NCI-H774 (cell line): ENCODE results near the gene SPSB3.
A peak's percentile ranks its signal among the peaks of the same experiment; 100 is the strongest.

Experiments
- DNase-seq: peaks from one replicate; lab custom pipeline; 2025; lab: John Stamatoyannopoulos, UW

SPSB3 gene

DNA sequence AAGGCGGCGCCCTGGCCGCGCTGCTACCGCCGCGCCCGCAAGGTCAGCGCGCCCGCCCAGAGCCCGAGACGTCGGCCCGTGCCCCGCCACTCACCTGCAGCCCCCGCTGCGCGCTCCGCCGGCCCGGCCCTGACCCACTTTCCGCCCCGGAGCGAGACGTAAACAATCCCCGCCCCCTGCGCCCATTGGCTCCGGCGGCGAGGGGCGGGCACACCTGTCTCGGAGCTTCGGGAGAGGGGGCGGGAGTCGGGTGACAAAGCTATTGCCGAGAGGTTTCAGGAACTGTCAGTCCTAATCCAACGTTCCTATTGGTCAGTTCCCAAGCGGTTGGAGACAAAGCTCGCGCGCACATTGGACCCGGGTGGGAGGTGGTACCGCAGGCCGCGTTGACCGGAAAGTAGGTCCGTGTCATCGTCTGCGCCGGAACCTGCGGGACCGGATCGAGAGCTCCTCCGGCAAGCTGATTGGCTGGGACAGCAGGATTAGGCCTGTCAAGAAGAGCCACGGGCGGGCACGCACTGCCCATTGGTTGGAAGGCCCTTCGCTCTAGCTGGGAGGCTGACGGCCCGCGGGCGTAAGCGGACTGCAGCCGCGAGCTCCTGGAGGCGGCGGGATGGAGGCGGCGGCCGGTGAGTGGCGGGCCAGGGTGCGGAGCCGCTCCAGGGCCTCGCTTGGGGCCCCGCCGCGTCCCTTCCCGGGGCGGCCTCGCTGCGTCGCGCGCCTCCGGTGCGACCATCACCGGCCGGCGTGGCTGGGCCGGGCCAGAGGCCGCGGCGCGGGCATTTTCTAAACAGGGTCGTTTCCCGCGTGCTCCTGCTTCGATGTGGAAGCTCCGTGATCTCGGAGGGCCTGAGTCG, at the start of gene SPSB3, which contains the start of gene NUBP2:
Gene SPSB3, minus strand, starts transcription at position 164 of the 857 bp plus-strand sequence. CDS start 1,088 bp downstream, outside the sequence.
Gene NUBP2, plus strand, starts transcription at position 553 of the 857 bp plus-strand sequence. Its CDS starts 61 bp downstream, at position 614.
- DNase-seq = peak; percentile 94

DNA sequence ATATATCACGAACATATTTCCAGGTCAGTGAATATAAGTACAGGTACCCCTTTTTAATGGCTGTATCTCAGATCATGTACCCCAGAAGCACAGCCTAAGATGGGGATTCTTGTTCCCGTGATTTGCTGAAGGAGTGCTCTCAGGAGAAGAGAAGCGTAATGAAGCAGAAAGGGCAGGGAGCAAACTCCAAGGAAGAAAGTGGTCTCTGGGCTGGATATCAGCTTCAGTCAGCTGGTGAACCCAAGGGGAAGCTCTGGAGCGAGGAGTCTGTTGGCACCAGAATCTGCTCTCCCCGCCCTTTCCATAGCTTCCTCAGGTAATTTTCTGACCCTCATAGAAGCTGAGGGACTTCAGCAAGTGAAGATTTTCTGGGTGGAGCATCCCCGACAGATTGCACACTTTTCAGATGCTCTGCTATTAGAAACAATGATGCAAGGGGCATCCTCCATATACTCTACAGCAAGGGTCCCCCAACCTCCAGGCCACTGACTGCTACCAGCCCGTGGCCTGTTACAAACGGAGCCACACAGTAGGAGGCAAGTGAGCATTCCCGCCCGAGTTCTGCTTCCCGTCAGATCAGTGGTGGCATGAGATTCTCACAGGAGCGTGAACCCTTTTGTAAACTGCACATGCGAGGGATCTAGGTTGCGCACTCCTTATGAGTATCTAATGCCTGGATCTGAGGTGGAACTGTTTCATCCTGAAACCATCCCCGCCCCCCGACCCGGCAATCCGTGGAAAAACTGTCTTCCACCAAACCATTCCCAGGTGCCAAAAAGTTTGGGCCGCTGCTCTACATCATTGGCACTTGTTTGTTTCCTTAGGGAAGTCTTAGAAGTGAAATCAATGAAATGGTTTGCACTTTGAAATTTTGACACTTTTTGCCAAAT, 49.1 kb upstream of the SPSB3 start:
- DNase-seq = no peak

DNA sequence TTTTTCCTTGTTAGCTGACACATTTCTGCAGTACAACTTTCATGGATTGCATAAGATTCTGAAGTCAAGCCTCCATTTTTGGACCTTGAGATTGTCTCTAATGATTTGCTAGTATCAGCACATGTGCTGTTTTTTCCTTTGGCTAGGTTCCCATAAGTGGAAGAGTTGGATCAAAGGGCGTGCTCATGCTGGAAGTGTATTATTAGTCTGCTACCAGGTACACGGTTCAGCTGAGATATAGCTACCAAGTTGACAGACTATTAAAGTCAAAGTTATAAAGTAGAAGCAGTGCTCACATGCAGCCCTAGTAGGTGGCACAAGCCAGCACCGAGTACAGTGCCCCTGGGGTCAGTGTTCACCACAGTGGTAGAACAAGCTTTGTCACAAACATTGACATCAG, 47.8 kb upstream of the SPSB3 start:
- no peak for DNase-seq

DNA sequence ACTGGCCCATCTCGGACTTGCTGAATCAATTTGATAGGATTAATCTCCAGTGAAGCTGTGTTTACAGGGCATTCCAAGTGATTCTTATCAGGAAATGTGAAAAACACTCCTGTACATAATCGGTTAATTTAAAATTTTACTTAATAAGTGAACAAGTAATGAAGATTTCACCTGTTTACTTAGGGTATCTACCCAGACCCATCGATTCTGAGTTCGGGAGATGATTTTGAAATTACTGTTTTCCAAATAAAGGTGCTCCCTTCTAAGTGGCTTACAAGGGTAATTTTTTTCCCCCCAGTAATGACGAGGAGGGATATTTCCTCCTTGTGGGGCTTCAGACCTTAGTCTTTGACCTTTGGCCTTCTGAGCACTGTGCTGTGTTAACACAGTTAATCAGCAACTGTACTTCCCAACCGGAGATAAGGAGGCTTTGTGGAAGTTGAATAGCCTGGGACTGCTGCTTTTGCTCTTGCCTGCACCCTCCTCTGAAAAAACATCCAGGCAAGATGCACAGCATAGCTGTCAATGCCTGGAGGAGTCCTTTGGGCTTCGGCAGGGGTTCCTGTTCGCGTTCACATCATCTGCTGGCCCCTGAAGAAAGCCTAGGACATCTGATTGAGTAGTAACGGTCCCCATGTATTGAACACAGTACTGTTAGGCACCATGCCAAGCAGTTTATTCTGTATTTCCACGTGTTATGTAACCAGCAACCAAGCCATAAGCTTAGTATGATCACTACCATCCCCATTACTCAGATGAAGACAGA, 46.5 kb upstream of the SPSB3 start:
- DNase-seq = no peak

DNA sequence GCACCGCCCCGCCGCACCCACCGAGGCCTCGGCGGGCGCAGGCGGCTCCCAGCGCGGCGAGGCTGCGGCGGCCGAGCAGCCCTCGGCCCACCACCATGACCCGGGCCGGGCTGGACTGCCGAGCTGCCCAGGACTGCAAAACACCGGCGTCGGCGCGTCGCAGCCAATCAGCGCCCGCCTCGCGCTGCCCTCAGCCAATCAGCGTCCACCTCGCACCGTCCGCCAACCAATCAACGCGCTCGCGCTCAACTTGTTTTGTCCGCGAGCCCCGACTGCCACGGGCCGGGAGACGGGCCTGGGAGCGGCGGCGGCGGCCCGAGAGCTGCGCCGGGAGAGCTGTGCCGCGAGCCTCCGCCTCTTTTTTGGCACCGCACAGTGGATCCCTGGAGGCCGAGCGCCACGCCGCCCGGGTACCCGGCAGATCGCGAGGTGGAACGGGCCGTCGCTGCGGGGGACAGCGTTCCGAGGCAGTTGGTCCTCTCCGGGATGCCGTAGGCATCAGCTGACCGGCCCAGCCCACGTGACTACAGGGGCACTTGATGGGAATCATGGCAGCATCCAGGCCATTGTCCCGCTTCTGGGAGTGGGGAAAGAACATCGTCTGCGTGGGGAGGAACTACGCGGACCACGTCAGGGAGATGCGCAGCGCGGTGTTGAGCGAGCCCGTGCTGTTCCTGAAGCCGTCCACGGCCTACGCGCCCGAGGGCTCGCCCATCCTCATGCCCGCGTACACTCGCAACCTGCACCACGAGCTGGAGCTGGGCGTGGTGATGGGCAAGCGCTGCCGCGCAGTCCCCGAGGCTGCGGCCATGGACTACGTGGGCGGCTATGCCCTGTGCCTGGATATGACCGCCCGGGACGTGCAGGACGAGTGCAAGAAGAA, 44.6 kb upstream of the SPSB3 start, which contains the start of the genes FAHD1 and HAGH:
Gene FAHD1, plus strand, starts transcription at position 516 of the 883 bp plus-strand sequence. Its CDS starts 33 bp downstream, at position 549.
Gene HAGH, minus strand, starts transcription at position 135 of the 883 bp plus-strand sequence. Its CDS starts 38 bp downstream, at position 97.
- peak; percentile 72 for DNase-seq

DNA sequence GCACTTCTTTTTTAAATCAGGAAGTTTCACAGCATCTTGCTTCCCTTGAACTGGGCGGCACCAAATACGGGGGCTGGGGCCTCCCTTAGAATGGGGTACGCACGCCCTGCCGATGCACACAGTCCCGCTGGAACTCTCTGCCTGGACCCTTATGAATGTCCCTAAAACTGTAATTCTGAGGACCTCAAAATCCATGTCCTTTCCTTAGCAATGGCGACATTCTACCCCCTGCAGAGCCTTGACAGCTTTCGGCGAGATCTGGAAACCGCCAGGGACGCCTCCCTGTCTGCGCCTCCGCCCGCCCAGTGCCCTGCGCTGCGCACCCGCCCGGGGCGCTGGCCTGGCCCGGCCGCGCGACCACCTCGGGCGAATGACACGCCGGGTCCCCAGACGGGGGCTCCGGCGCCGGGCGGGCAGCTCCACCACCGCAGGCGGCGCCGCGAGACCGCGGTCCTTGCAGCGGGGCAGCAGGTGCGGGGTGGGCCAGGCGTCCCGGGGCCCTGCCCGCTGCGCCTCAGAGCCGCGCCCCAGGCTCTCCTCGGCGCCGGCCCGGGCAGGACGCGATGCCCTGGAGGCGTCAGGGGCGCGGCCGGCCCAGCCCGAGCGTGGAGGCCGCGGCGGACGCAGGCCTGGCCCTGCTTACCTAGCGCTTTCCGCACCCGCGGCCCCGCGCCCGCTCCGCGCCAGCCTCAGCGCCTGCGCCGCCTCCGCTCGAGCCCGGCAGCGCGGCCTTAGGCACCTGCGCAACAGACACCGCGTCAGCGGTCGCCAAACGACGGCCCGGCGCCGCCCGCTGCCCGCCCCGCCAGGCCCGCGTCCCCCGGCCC, 43.7 kb upstream of the SPSB3 start:
- DNase-seq = peak; percentile 34

DNA sequence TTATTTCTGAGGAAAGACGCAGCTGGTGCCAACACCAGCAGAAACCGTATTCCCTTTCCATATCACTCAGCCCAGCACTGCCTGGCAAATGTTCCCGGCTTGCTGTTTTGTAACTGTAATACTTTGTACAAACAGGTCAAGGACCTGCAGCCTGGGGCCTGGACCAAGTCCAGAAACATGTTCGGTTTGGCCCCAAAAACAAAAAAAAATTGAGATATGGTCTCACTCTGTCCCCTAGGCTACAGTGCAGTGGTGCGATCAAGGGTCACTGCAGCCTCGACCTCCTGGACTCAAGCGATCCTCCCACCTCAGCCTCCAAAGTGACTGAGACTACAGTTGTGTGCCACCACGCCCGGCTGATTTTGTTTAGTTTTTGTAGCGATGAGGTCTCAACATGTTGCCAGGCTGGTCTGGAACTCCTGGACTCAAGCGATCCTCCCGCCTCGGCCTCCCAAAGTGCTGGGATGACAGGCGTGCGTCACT, 43.1 kb upstream of the SPSB3 start:
- no peak for DNase-seq

DNA sequence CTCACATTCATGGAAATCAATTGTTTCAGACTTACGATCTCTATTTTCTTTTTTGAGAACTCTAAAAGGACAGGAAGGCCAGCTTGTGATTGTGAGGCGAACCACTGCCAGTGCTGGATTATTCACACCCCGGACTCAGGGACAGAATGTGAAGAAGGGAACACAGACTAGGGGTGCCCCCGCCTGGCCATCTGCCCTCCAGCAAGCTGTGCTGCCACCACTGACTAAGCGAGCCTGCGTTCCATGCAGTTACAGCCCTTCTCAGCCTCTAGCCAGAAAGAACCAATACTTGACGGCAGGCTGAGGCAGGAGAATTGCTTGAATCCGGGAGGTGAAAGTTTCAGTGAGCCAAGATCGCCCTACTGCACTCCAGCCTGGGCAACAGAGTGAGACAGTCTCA, 41.5 kb upstream of the SPSB3 start:
- DNase-seq = no peak

DNA sequence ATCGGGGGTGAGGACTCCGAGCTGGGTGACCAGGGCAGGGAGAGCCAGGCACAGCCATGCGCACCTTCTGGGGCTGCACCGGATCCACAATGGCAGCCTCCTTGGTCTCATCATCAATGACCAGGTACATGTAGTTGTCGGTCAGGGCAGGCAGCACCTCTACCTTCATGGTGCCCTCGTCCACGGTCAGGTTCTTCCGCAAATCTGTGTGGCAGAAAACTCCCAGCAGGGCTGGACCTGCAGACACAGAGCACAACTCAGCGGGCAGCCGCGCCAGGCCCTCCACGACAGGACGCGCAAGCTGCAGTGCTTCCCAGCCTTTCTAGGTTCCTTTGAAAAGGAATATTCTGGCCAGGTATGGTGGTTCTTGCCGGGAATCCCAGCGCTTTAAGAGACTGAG, 40.4 kb upstream of the SPSB3 start:
- DNase-seq = no peak

DNA sequence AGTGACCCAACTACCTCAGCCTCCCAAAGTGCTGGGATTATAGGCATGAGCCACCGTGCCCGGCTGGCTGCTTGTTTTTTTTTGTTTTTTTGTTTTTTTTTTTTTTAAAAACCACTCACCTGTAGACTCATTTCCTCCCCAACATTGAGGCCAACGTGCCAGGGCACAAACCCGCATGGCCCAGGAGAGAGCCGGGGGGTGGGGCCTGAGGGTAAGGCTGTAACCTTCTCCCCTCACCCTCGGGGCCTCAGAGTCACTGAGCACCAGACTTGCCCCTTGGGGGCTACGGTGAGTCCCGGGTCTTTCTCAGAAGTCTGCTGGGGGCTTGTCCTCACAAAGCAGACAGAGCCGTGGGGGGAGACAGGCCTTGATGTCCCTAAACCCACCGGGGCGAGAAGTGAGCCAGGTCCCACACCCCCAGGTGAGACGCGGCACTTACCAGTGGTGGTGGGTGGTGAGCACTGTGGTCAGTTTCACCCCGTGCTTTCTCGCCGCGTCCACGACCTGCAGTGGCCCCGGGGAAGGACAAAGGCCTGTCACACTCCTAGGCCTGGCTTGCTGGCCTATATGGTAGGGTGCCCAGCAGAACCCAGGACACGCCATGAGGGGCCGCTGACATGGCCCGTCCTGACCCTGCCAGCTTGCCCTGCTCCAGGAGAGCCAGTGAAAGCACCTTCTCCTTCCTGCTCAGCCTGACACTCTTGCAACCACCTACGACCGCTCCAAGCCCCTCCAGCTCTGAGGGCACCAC, 39.7 kb upstream of the SPSB3 start:
- no peak for DNase-seq

DNA sequence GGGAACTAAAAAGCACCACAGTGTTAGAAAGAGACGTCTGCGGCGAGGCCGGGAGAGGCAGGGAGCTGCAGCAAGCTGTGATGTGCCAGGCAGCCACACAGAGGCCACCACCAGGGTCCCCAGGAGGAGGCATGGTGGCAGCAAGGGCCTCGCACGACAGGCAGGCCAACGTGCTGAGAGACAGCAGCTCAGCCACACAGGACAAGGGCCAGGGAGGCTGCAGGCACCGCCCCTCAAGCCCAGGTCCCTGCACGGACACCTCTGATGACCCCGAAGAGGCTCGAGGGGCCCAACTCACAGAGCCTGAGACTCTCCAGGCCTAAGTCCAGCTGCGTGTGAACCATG, 38.5 kb upstream of the SPSB3 start:
- DNase-seq = no peak

DNA sequence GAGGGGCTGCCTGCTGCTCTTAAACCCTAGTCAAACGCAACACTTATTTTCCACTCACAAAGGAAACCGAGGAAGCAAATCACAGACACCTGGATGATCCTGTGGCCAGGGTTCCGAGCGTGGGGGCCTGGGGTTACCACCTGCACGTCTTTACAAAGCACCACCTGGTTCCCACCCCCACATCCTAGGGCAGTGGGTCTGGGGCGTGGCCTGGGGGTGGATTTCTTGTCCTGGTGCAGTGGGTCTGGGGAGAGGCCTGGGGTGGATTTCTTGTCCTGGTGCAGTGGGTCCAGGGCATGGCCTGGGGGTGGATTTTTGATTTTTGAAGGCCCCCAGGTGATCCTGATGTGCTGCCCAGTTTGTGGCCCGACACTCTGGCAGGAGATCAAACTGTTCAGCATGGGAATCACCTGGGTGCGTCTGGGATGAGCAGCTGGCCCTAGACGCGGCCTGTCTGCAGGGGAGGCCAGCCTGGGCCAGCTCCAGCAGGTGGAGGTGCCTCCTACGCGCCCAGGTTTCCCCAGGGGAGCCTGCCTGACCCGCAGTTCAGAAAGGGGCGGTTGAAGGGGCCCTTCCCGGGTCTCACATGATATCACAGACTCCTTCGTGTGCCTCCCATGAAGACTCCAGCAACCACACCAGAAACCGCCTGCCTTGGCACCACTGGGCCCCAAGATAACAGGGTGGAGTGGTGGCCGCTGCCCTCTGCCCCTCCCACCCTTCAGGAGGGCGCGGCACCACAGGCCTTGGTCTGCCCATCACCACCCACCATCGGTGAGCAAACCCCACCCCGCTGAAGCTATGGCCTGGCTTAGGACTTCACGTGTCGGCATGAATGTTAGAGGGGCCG, 38.0 kb upstream of the SPSB3 start:
- DNase-seq = no peak

DNA sequence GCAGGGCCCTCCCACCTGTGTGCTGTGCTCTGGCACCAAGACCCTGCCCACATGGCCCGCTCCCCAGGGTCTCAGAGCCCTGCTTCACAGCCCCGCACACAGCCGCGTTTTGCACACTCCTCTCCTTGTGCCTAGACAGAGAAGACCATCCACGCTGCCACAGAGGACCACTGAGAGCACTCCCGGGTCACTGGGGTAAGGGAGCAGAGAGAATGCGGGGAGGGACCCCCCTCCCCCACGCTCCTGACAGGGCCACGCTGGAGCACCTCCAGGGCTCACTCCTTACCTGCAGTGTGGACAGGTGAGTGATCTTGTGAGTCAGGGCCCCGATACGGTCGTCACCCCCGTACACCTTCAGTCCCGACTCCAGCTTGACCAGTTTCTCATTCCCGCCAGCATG, 37.2 kb upstream of the SPSB3 start:
- no peak for DNase-seq

DNA sequence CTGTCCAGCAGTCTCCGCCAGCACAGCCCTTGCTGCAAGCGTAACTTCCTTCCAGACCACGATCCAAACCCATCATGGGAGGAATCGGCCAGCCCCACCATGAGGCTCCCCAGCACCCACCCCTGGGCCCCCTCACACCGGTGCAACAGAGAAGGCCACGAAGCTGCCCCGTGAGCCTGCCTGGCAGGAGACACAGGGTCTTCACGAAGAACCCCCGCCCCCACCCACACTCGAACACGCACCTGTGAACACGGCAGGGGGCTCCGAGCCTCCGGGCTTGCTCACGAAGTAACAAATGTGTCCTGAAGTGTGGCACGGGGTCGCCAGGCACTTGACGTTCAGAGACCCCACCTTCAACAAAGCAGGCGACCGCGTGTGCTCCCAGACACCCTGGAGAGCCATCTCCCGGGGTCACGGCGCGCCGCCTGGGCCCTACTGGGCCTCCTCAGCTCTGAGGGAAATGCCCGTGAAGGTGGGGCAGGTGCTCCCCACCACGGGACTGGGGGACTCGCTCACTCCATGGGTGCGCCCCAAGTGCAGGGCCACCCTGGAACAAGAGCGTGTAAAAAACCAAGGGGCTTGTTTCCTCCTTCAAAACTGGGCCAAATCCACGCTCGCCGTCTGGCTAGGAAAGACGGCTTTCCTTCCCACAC, 36.6 kb upstream of the SPSB3 start:
- DNase-seq = no peak

DNA sequence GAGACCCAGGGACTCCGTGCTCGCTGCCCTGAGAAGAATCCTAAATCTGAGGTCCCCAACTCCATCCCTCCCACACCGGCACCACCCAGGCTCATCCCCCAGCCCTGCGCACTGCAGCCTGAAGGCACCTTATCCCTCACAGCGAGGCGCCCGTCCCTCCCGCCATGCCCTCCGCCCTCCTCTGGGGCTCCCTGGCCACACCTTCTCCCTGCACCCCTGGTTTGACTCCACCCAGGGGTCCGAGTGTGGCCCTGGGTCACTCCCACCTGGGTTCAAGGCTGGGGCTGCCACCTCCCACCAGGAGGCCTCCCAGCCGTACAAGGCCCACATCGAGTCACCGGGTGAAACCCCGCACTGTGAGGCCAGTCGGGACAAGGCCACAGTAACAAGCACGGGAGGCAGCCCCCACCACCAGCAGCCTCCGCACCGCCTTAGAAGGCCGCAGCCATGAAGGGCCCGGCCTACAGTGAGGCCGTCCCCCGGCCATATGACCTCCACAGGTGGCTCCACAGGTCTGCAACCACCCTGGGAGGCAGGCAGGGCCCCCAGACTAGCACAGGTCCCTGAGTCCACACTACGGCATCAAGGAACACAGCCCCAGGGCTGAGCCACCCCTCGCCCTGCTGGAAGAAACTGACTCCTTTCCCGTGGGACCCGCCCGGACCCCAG, 36.0 kb upstream of the SPSB3 start:
- no peak for DNase-seq

DNA sequence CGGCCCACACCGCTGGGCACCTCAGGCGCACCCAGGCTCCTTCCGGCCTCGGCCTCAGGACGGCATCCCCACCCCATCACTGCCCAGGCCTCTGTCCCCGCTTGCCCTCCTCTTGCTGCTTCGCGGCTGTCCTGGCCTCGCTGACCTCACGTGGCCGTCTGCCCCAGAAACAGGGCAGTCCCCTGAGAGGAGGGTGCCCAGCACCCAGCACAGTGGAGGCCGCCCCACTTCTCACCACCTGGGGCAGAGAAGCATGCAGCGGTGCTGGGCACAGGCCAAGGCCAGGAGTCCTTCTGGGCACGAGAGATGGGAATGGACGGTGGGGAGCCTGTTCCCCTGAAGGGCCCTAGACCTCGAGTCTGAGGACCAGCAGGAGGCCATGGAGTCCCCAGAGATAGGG, 35.3 kb upstream of the SPSB3 start:
- no peak for DNase-seq

DNA sequence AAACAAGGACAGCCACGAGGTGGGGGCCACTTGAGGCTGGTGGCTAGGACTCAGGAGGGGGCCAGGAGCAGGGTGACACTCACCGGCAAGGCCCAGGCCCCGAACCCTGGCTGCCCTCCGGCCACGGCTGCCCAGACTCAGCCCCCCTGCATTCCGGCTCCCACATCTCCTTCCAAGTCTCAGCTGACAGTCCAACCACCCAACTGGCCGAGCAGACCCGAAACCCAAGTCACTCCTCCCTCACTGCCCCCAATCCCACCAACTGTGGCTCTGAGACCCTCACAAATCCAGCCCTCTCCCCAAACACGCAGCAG, 34.9 kb upstream of the SPSB3 start:
- DNase-seq = no peak
